HG02970 (cell line): ENCODE measurements around the gene LIG1.

Experiments used
- ATAC-seq: cut with Tn5 transposase; IDR thresholded peaks from one replicate; pipeline ENCODE4 v1.9.1; 2021; ENCODE audit warnings: mild to moderate bottlenecking, moderate library complexity, moderate number of reproducible peaks; ENCODE audit not compliant: unreplicated experiment, low FRiP score

LIG1 gene

DNA sequence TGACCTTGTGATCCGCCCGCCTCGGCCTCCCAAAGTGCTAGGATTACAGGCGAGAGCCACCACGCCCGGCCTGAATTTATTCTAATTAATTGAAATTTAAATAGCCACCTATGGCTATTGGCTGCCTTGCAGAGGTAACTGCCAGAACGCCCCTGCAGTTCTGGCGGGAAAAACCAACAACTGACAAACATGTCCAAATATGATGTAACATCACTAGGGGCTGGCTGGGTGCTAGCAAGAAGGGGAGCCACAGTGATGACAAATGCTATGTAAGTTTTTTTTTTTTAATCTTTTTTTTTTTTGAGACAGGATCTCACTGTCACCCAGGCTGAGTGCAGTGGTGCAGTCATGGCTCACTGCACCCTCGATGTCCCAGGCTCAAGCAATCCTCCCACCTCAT, 13.2 kb upstream of the LIG1 start:
- ATAC-seq: no peak

DNA sequence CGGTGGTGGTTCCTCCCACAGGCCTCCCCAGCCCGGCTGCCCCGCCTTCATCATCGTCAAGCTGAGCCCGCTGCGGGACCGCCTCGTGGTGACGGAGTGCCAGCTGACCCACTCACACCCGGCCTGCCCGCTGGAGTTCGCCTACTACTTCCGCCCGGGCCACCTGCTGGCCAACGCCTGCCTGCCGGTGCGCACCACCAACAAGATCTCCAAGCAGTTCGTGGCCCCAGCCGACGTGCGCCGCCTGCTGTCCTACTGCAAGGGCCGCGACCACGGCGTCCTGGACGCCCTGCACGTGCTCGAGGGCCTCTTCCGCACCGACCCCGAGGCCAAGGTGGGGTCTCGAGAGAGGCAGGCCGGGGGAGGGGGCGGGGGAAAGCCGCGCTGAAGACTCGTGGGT, 12.3 kb upstream of the LIG1 start:
- no peak for ATAC-seq

DNA sequence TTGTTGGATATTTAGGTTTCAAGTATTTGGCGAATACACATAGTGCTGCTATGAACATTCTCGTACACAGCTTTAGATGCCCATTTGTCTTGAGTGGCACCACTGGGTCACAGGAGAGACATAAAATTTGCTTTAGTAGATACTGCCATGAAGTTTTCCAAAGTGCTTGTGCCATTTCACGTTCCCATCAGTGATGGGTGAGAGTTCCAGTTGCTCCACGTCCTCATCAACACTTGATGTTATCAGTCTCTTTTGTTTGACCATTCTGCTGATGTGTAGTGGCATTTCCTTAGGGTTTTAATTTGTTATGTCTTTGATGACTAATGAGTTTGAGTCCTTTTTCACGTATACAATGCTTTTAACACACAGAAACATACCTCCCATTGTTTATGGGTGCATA, 11.4 kb upstream of the LIG1 start:
- ATAC-seq: no peak

DNA sequence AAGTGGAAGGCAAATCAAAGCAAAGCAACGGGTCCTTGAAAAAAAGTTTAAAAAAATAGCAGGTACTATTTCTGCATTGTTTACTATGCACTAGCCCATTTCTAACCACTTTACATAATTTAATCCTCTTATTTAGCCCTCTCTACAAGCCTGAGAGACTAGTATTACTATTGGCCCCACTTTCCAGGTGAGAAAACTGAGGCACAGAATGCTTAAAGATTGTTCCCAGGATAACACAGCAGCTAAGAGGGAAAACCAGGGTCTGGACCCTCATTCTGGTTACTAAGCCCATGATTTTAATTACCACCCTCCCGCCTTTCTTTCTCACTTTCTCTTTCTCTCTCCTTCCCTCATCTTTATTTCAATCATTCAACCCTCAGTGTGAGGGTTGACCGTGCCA, 6.1 kb upstream of the LIG1 start:
- ATAC-seq: no peak

DNA sequence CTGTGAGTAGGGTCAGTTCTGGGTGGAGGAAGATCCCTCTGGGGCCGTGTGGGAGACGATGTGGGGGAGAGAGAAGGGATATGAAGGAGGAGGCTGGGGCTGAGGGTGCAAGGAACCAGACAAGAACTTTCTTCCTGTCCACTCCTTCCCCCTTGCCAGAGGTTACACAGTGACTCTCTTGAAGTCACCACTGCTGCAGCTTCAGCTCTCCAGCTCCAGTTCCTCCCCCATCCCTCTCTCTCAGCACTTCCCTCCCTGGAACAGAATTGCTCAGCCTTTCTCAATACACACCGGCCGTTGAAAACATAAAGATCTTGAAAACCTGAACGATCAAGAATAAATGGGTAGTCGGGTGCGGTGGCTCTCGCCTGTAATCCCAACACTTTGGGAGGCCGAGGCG, 5.4 kb upstream of the LIG1 start:
- ATAC-seq: no peak

DNA sequence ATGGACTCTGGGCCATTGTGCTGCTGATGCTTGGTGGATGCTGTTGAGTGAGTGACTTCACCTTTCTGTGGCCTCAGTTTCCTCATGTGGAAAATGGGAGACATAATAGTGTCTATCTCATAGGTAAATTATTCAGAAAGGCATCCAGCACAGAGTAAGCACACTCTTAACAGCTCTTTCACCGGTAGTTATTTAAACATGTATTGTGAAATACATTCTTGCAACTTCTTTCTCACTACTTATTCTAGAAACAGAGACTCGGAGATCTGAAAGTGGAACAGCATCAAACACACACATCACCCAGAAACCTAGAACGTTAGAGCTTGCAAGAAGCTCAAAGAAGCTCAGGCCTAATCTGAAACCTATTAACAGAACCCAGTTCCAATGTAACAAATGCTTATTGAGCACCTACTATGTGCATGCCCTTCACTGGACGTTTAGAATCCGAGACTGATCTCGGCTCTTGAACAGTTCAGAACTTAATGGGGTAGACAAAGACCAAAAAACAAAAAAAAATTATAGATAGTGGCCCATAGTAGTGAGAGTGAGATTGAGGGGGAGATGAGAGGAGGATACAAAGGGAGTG, 4.4 kb upstream of the LIG1 start:
- ATAC-seq: no peak

DNA sequence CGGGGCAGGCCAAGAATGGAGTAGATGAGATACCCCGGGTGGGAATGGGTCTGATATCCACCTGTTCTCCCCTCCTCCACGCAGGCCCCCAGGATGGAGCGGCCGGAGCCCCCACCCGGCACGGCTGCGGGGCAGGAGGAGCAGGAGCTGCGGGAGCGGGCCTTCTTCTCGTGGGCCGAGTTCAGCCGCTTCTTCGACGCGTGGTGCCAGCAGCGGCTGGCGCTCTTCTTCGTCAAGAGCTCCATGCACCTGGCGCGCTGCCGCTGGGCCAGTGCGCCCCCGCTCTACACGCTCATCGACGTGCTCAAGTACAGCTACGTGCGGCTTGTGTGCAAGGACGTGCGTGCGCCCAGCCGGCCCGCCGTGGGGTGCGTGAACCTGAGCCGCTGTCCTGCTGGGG, 1.6 kb upstream of the LIG1 start:
- no peak for ATAC-seq

DNA sequence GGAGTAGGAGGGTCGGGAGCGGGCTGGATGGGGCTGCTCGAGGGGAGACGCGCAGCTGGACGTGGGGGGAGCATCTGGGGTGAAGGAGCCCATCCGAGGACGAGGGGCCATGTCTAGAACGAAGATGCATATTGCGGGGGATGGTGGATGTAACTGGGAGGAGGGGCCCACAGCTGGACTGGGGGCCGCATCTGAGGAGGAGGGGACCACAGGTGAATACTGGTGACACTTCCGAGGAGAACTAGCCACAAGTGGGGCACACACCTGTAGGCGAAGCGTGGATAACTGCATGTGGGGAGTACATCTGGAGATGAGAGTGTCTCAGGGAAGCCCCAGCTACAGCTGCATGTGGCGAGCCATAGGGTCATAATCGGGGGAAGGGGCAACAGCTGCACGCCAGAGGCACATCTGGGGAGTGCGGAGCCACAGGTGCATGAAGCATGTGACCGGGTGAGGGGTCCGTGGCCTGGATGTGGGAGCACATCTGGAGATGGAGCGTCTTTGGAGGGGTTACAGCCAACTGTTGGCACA, 738 bp upstream of the LIG1 start:
- ATAC-seq: no peak

DNA sequence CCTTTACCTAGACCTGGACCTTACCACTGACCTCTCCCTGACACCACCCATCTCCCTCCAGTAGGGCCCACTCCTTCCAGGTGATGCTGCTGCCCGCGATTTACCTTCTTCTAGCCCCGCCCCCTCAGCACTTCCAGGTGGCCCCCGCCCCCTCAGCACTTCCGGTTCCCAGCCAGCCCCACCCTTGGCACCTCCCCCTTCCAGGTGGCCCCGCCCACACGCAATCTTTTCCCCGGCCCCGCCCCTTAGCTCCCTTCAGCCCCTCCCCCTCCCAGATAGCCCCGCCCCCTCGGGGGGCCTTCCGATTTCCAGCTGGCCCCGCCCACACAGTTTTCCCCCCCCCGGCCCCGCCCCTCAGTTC, 586 bp downstream of the LIG1 start:
- ATAC-seq: peak; percentile 13

DNA sequence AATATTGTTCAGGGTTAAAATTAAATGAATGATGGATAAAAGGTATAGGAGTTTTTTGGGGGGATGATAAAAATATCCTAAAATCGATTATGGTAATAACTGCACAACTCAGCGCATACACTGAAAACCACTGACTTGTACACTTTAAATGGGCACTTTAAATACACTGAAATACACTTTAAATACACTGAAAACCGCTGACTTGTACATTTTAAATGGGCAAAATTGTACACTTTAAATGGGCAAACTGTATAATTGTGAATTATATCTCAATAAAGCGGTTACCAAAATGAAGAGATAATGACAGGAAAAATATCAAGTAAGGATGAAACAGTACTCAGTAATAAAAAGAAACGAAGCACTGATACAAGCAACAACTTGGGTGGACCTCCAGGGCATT, 1.5 kb downstream of the LIG1 start:
- no peak for ATAC-seq

DNA sequence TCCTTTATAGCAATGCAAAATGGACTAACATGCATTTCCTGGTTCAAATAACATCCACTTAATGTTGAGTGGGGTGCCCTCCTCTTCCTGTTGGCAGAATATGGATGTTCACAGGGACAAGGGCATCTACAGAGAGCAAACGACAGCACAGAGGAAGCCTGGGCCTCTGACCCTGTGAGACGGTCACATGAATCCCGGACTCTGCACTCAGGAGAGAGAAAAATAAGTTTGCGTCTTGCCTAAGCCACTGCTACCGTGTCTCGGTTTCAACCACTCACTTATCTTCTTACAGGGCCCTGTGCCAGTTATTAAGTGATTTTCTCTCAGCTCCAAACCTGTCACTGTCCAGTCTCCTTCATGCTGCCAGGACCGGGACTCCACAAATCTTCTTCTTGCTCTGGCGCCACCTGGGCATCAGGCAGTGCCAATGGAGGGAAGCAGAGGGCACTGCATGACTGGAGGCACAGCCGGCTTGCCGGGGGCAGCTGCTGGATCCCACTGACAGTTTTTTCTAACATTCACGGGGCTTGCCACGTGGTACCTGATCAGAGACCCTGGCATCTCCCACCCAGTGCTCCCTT, 11.8 kb downstream of the LIG1 start:
- ATAC-seq: no peak

DNA sequence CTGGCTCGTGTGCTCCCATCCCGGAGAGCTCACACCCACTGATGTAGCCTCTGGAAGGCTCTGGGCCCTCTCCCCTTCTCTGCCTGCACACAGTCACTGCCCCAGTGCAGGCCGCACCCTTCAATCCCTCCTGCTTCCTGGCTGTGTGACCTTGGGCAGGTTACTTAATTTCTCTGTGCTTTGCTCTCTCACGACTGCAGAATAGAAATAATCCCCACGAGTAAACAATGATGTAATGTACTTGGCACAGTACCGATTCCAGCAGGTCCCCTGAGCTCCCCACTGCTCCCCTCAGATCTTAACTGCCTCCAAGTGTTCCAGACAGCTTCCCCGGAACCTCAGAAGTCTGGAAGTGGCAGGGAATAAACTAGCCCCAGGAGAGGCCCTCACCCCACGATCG, 16.1 kb downstream of the LIG1 start:
- no peak for ATAC-seq

DNA sequence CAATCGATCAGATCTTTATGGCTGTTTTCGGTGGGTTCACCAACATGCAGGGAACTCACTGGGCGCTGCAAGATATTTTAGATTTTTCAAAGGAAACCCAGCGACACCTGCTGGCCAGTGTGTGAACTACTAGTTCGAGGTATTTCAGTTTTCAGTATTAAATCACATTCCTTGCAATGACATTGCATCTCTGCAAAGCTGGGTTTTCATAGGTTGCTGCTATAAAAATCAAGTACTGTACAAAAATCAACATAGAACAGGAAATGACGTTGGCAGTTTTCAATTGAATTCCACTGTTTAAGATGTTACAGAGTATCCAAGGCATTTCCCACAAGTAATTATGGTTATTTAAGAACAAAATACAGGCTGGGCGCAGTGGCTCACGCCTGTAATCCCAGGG, 17.6 kb downstream of the LIG1 start:
- no peak for ATAC-seq

DNA sequence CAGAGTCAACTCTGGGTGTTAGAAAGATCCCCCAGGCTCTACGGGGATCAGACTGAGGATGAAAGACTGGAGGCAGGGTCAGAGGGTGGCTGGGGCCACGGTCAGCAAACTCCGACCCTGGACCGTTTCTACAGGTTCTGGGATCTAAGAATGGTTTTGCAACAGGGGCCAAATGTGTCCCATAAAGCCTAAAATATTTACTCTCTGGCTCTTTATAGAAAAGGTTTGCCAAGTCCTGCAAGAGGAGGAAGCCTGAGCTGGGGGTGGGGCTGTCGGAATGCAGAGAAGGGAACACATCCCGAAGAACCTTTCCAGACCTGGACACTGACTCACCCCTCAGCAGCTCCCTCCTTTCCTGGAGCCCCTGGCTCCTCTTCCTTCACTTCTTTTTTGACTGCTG, 20.7 kb downstream of the LIG1 start:
- no peak for ATAC-seq

DNA sequence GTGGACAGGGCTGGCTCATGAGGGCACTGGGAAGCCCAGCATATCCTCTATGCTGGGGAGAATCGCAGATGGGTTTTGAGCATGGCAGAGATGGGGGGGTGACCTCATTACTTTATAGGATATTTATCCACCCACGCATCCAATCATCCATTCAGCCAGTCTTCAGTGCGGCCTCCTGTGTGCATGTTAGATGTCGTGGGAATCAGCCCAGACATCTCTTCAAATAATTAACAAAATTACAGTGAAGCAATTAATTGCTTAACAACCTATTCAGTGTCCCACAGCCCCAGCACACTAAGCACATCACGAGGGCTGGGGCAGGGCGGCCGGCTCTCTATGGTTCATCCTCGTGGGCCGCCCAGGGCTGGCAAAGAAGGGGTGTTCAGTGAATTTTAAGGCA, 21.6 kb downstream of the LIG1 start:
- no peak for ATAC-seq

DNA sequence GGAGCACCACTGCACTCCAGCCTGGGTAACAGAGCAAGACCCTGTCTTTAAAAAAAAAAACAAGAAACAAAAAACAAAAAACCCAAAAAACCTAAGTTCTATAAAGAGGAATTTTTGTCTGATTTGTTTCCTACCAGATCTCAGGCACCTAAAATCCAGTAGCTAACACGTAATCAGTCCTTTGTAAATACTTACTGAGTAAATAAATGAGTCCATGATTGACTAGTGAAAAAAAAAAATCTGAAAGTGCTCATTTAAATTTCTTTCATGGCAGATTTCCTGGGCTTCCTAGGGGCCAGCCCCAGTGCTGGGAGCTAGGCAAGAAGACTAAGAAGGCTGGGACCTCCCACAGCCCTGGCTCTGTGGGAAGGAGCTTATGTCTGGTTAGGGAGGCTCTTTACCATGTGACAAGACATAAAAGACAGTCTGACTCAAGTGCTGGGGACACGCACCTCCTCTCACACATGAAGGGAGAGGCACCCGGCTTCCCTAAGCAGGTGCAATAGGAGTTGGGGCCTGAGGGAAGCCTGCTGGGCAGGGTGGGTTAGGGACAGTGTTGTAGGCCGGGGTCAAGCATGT, 22.5 kb downstream of the LIG1 start:
- ATAC-seq: no peak

DNA sequence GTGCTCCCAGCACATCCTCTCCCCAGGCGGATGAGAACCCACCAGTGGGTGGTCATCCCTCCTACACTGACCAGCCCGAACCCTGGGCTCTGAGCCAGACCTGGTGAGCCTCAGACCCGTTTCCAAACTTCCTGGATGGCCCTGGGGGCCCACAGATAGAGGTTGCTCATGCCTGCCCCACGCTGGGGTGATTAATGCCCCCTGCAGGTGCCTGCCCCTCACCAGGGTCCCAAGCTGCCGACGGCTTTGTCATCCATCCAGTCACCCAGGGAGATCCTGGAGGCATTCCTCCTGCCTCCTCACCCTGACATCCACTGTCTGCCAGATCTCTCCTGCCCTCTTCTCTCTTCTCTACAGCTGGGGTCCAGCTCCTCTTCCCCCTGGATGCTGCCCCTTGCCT, 31.1 kb downstream of the LIG1 start:
- no peak for ATAC-seq

DNA sequence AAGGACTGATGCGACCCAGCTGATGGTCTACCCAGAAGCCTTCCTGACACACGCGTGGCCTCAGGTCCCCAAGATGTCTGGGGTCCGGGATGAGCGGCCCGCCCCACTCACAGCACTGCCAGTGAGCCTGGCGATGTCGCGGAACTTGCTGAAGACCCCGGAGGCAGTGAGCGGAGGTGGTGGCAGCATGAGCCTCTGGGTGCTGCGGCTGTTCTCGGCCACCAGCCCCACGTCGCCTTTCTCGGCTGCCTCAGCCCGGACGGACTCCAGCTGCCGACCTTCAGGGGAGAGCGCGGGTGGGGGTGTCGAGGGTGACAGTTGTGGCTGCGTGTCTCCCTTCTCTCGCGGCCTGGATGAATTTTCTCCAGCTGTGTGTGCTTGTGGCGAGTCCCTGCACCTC, 32.7 kb downstream of the LIG1 start:
- no peak for ATAC-seq

DNA sequence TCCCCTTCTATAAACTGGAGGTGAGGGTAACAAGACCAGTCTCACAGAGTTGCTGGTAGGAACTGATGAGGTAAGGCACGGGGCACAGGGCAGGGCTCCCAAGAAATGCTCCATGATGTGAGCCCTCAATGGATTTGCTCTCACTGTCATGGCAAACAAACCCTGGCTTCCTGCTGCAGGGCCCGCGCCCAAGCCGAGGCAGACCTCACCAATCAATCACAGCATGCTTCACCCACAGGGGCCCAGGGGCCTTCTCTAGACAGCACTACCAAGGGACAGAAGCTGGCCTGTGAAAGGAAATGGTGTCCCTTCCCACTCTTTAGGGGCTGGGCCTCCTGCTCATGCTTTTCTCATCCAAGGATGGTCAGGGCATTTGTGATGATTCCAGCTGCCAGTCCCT, 33.6 kb downstream of the LIG1 start:
- ATAC-seq: no peak

DNA sequence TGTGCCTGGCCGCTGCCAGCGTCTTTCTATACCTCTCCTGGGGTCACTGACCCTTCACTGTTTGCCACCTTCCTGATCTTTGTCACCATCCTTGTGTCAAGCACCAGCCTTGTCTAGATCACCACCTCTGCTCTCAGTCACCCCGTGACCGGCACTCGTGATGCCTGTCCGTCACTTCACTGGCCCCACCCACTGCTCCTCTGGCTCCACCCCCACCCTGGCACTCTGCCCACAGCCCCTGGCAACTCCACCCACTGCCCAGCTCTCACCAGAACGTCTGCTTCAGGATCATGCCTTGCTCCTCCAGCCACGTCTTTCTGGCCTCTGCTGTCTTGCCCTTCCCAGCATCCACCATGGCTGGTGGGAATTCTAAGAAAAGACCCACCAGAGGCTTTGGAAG, 34.7 kb downstream of the LIG1 start:
- no peak for ATAC-seq

DNA sequence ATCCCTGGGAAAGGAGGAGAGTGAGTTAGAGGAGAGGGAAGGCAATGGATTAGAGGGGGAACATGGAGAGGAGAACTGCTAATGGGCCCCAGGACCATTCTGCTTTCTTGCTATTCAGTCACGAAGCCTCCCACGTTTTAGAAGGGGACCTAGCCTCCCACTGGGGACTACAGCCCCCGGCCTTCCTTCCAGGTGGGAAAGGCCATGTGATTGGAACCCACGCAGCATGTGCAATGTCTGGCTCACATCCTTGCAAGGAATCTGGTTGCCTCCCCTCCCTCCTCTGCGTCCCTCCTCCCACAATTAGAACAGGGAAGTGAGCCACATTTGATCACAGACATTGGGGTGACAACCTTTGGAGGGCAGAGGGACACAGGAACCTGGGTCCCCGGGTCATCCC, 37.0 kb downstream of the LIG1 start:
- ATAC-seq: no peak

DNA sequence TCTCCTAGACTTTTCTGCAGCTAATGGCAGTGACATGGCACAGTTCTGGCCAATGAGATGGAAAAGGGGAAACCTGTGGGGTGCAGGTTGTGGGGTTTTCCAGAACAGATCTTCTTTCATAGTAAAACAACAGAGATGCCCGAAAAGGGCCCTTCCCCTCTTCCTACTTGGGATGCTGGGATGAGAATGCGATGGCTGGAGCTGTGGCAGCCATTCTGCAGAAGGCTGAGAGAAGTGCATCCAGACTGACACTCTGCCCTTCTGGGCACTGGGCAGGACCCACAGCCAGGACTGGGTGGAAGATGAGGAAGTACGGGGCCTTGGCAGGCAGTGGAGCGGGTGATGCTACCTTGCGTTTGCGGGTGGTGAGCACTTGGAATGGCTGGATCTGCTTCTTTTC, 42.6 kb downstream of the LIG1 start:
- no peak for ATAC-seq
